ENCODE measurements around the gene CHP1. TPM values are rescaled to one million over a fixed set of nuclear protein-coding genes. Genes with fewer than 3 reads are reported as not detected.
"Not testable (repeated sequence)": the region's sequence is repeated elsewhere in the genome, so short reads cannot be mapped to it uniquely, and the experiment has no call there.

Gene CHP1
- total and polyA plus RNA-seq, 8 donors, result 59.6 to 387 (median 118) TPM

- no peak overlapping the region for H3K27ac ChIP-seq
- no peaks in the 10 kb centered on the region for H3K27me3 ChIP-seq
- intact Hi-C loops (cut with DNase I; ENCODE audit: low total_unique reads), result loop anchor here (10.0 kb wide), 1 partner anchor 54 kb away; no protein-coding TSS in a partner anchor
- DNase-seq, result no peak
- WGBS, 5 donors, result 82 to 98% (median 92%) methylated on average over 3 of the region's 3 CpGs
- H3K4me1 ChIP-seq, result peaks cover 0 to 6% (median 5%) of the 10 kb centered on the region in 4 donors
- peaks cover 29 to 77% (median 73%) of the 10 kb centered on the region in 4 donors for H3K36me3 ChIP-seq
- H3K9me3 ChIP-seq, result no peaks in the 10 kb centered on the region
- TF ChIP-seq POLR2A (IDR thresholded peaks at IDR 0.05) (no peak), POLR2AphosphoS5 (IDR thresholded peaks at IDR 0.05) (no peak), CTCF (IDR thresholded peaks at IDR 0.05) (no peak), EP300 (IDR thresholded peaks at IDR 0.05) (no peak)
- no peak overlapping the region for H3K4me3 ChIP-seq
Observed at GRCh38 chr15:41278319-41278718, 47.3 kb downstream of the CHP1 start.

GRCh38 chr15:41279535-41280283 lies 48.6 kb downstream of the CHP1 start:
- Histone ChIP-seq H3K4me3 (no peak overlapping the region), H3K27me3 (no peaks in the 10 kb centered on the region), H3K4me1 (peaks cover 0 to 9% (median 7%) of the 10 kb centered on the region in 4 donors), H3K9me3 (no peaks in the 10 kb centered on the region), H3K27ac (no peak overlapping the region), H3K36me3 (peaks cover 24 to 63% (median 59%) of the 10 kb centered on the region in 4 donors)
- TF ChIP-seq CTCF (IDR thresholded peaks at IDR 0.05) (no peak), EP300 (IDR thresholded peaks at IDR 0.05) (no peak), POLR2AphosphoS5 (IDR thresholded peaks at IDR 0.05) (no peak), POLR2A (IDR thresholded peaks at IDR 0.05) (no peak)
- no peak for DNase-seq
- intact Hi-C loops (cut with DNase I; ENCODE audit: low total_unique reads), result loop anchor here (10.0 kb wide), 1 partner anchor 55 kb away; no protein-coding TSS in a partner anchor
- WGBS, 5 donors, result 81 to 95% (median 88%) methylated on average over 1 of the region's 1 CpG

- 74 to 91% (median 79%) methylated on average over 1 of the region's 1 CpG for WGBS, 5 donors
- H3K27ac ChIP-seq, result no peak overlapping the region
- H3K4me1 ChIP-seq, result peaks cover 9 to 24% (median 20%) of the 10 kb centered on the region in 4 donors
- DNase-seq, result no peak
- H3K4me3 ChIP-seq, result no peak overlapping the region
- H3K27me3 ChIP-seq, result no peaks in the 10 kb centered on the region
- TF ChIP-seq CTCF (IDR thresholded peaks at IDR 0.05) (no peak), EP300 (IDR thresholded peaks at IDR 0.05) (no peak), POLR2A (IDR thresholded peaks at IDR 0.05) (no peak), POLR2AphosphoS5 (IDR thresholded peaks at IDR 0.05) (no peak)
- H3K36me3 ChIP-seq, result peaks cover 28 to 54% (median 53%) of the 10 kb centered on the region in 4 donors
- no peaks in the 10 kb centered on the region for H3K9me3 ChIP-seq
- intact Hi-C loops (cut with DNase I; ENCODE audit: low total_unique reads), result no loop called here
Observed at GRCh38 chr15:41281236-41281635, 50.2 kb downstream of the CHP1 start.

- intact Hi-C loops (cut with DNase I; ENCODE audit: low total_unique reads); DNase-seq: not testable (repeated sequence)
- 93 to 97% (median 94%) methylated on average over 10 of the region's 10 CpGs for WGBS, 5 donors
Observed at GRCh38 chr15:41282436-41282835, 51.4 kb downstream of the CHP1 start.

GRCh38 chr15:41282980-41283652 lies 52.0 kb downstream of the CHP1 start:
- Histone ChIP-seq H3K27ac (peak overlapping the region; percentile 72 to 97 (median 96)), H3K4me3 (peak overlapping the region; percentile 80 to 98 (median 94)), H3K36me3 (peaks cover 36 to 54% (median 54%) of the 10 kb centered on the region in 4 donors), H3K4me1 (peaks cover 9 to 43% (median 36%) of the 10 kb centered on the region in 4 donors)
- H3K9me3 ChIP-seq; H3K27me3 ChIP-seq; intact Hi-C loops (cut with DNase I; ENCODE audit: low total_unique reads): not testable (repeated sequence)
- 29 to 45% (median 41%) methylated on average over 19 of the region's 19 CpGs for whole genome bisulfite sequencing, 5 donors
- peak in 1 of 2 donors; percentile 32 for DNase-seq

More at GRCh38 chr15:41282436-41282835, 51.4 kb downstream of the CHP1 start:
- not testable (repeated sequence) for H3K27ac ChIP-seq, H3K27me3 ChIP-seq, H3K4me3 ChIP-seq, H3K9me3 ChIP-seq
- peaks cover 9 to 36% (median 29%) of the 10 kb centered on the region in 4 donors for H3K4me1 ChIP-seq
- H3K36me3 ChIP-seq, result peaks cover 29 to 54% (median 54%) of the 10 kb centered on the region in 4 donors

Measured in stomach (tissue), 9 donors.